ENCODE data around the gene ZFAND3. TPM values are rescaled to one million over a fixed set of nuclear protein-coding genes. Genes with fewer than 3 reads are reported as not detected.

The ZFAND3 gene
- total and polyA plus RNA-seq, 2 of the 4 experiments (the other 2 are of a cell fraction) = 10.9 to 26.7 TPM

DNA sequence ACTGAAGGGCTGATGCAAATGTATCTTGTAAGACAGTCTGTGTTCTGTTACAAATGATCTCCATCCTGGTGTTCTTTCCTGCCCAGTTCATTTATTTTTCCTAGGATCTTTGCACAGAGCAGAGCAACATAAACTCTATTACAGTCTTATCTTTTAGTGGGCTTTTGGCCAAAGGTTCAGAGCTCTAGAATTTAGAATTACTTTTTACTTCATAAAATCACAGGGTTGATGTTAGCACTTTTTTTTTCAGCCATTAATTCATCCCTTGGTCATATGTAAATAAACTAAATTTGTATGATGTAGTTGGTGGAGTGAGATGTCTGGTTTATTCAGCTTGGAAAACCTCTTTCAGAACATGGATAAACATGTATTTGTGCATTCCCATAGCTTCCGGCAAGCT is 181.9 kb downstream of the ZFAND3 start:
- Histone ChIP-seq H3K27me3 (ENCODE audit: control insufficient read depth, insufficient read depth, low read length) (no peaks in the 10 kb centered on the region), H2BK15ac (ENCODE audit: low read depth, low read length) (no peak overlapping the region), H2BK20ac (ENCODE audit: low read depth, low read length) (no peak overlapping the region), H3K56ac (ENCODE audit: extremely low read depth, insufficient read depth, low read length) (no peak overlapping the region), H3K9me3 (ENCODE audit: control insufficient read depth, insufficient read depth, low read length) (no peaks in the 10 kb centered on the region), H2BK120ac (ENCODE audit: low read depth, low read length) (no peak overlapping the region), H3K36me3 (ENCODE audit: control insufficient read depth, insufficient read depth, low read length) (no peaks in the 10 kb centered on the region), H3K9ac (ENCODE audit: low read depth, low read length) (no peak overlapping the region), H3K9me1 (ENCODE audit: insufficient read depth, low read length) (peaks cover 5% of the 10 kb centered on the region), H2AK5ac (ENCODE audit: low read depth, low read length) (no peak overlapping the region), H3K4me2 (ENCODE audit: low read depth, low read length) (no peak overlapping the region; the same call in 1 of the 2 replicates), H2AFZ (replicated peaks; ENCODE audit: low read length, poor library complexity) (no peak overlapping the region), H3K4me3 (ENCODE audit: insufficient read depth, low read depth, low read length) (no peak overlapping the region), H3K4me1 (ENCODE audit: control insufficient read depth, insufficient read depth, low read length) (no peaks in the 10 kb centered on the region; the same call in 1 of the 2 replicates), H4K8ac (ENCODE audit: low read depth in 2 of 2, low read length in 2 of 2) (no peak overlapping the region), H3K4ac (ENCODE audit: low read depth, low read length) (no peak overlapping the region), H3K18ac (ENCODE audit: low read depth, low read length) (no peak overlapping the region), H3K14ac (replicated peaks; ENCODE audit: low read depth, low read length) (0 out of 2 replicates have a peak overlapping the region, but pooled peaks have one; percentile 16), H4K91ac (ENCODE audit: insufficient read depth, low read depth, low read length) (no peak overlapping the region), H4K20me1 (ENCODE audit: insufficient read depth, low read length) (peaks cover 72% of the 10 kb centered on the region), H3K79me1 (ENCODE audit: low read depth in 1 of 2, low read length in 2 of 2) (peaks cover 53 to 76% of the 10 kb centered on the region in 2 experiments), H3K27ac (ENCODE audit: insufficient read depth, low read length) (no peak overlapping the region), H2BK5ac (ENCODE audit: low read depth, low read length, poor library complexity, severe bottlenecking) (no peak overlapping the region), H2AK9ac (replicated peaks; ENCODE audit: low read depth, low read length, poor library complexity) (no peak overlapping the region), H3K23ac (ENCODE audit: low read depth, low read length) (0 out of 2 replicates have a peak overlapping the region, but pooled peaks have one; percentile 6), H4K5ac (ENCODE audit: low read depth, low read length) (no peak overlapping the region)
- dilution Hi-C loops (cut with HindIII; ENCODE audit: low sequenced_read_pairs, unreplicated experiment) (no loop called here), in situ Hi-C loops (cut with MboI; ENCODE audit: low sequenced_read_pairs) (loop anchor here (10.0 kb wide), 1 partner anchor 297 kb away; no protein-coding TSS in a partner anchor), intact Hi-C loops (cut with micrococcal nuclease) (loop anchor here (10.0 kb wide), 1 partner anchor 507 kb away; the partner anchor contains the start of gene CCDC167)
- DNase-seq (peak; percentile 28), ATAC-seq (ENCODE audit: low read depth) (peak; percentile 59)
- ChIA-PET POLR2A (ENCODE audit: unreplicated experiment) (interaction anchor here (0.6 kb wide), 2 partner anchors 143 to 182 kb away, joined by 4 read pairs; no protein-coding TSS in a partner anchor), CTCF (interaction anchor here (0.6 to 1.0 kb wide), 4 partner anchors 95 to 617 kb away, joined by 3 to 10 read pairs (median 4); no protein-coding TSS in a partner anchor)
- no peak for TF ChIP-seq MAFK (IDR thresholded peaks at IDR 0.05; ENCODE audit: low read depth, low read length)
- TF ChIP-seq, protein P1, sequence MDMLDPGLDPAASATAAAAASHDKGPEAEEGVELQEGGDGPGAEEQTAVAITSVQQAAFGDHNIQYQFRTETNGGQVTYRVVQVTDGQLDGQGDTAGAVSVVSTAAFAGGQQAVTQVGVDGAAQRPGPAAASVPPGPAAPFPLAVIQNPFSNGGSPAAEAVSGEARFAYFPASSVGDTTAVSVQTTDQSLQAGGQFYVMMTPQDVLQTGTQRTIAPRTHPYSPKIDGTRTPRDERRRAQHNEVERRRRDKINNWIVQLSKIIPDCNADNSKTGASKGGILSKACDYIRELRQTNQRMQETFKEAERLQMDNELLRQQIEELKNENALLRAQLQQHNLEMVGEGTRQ (IDR thresholded peaks at IDR 0.05; ENCODE audit: low read depth, low read length) = no peak
- TF ChIP-seq RAD21 (IDR thresholded peaks at IDR 0.05; ENCODE audit: low read length) = no peak
- TF ChIP-seq NFE2L2 (IDR thresholded peaks at IDR 0.05; ENCODE audit: low read depth, low read length) = no peak
- TF ChIP-seq, protein P2, sequence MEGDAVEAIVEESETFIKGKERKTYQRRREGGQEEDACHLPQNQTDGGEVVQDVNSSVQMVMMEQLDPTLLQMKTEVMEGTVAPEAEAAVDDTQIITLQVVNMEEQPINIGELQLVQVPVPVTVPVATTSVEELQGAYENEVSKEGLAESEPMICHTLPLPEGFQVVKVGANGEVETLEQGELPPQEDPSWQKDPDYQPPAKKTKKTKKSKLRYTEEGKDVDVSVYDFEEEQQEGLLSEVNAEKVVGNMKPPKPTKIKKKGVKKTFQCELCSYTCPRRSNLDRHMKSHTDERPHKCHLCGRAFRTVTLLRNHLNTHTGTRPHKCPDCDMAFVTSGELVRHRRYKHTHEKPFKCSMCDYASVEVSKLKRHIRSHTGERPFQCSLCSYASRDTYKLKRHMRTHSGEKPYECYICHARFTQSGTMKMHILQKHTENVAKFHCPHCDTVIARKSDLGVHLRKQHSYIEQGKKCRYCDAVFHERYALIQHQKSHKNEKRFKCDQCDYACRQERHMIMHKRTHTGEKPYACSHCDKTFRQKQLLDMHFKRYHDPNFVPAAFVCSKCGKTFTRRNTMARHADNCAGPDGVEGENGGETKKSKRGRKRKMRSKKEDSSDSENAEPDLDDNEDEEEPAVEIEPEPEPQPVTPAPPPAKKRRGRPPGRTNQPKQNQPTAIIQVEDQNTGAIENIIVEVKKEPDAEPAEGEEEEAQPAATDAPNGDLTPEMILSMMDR (conservative IDR thresholded peaks at IDR 0.05; ENCODE audit: low read depth, low read length) = no peak
- no peak for TF ChIP-seq CEBPB (IDR thresholded peaks at IDR 0.05; ENCODE audit: low read depth, low read length)
- TF ChIP-seq POLR2A (IDR thresholded peaks at IDR 0.05; ENCODE audit: low read depth, low read length) = no peak
- no peak for TF ChIP-seq RCOR1 (IDR thresholded peaks at IDR 0.05; ENCODE audit: insufficient replicate concordance, low read length)
- BruUV-seq (replicated peaks) = no TSS peak
- WGBS, 2 experiments (ENCODE audit: extremely low coverage in 2 of 2, insufficient read length in 1 of 2) = no CpG with 5 or more reads among the region's 1 CpG

All from IMR-90 (cell line).